ENCODE data around the gene HPCAL1.

GRCh38 chr2:10320933-10321332 is 18.2 kb downstream of the HPCAL1 start:
- TF ChIP-seq CTCF (IDR thresholded peaks at IDR 0.05; ENCODE audit: extremely low read depth in 1 of 2, insufficient read depth in 1 of 2, low read depth in 1 of 2, low read length in 2 of 2), result no peak
- no peak for TF ChIP-seq POLR2A (IDR thresholded peaks at IDR 0.05; ENCODE audit: low read depth, low read length)
- no peak for TF ChIP-seq POLR2AphosphoS5 (IDR thresholded peaks at IDR 0.05; ENCODE audit: insufficient read depth, low read depth, low read length)
- no peak for TF ChIP-seq JUN (IDR thresholded peaks at IDR 0.05; ENCODE audit: borderline replicate concordance, insufficient read depth, insufficient read length, low read depth)
- TF ChIP-seq MYC (IDR thresholded peaks at IDR 0.05; ENCODE audit: low read depth, low read length), result no peak
- TF ChIP-seq MAX (IDR thresholded peaks at IDR 0.05; ENCODE audit: insufficient read depth, insufficient read length), result no peak

Data from endothelial cell of umbilical vein (primary cell).